PC-9 (cell line): ENCODE results near the gene TRAPPC11.

ENCODE experiments used
- EZH2 ChIP-seq: fragments of 200-600 bp; sonication (generic); IDR thresholded peaks from 2 replicates; pipeline ENCODE4 v1.8.0; 2017; ENCODE audit warnings: antibody characterized with exemption, low read depth
- TF ChIP-seq, protein P1 (sequence below): fragments of 200-600 bp; sonication (generic); conservative IDR thresholded peaks from 2 replicates; pipeline ENCODE4 v1.6.1; 2017; ENCODE audit warnings: mixed run types, antibody characterized with exemption, mild to moderate bottlenecking, moderate library complexity

GRCh38 chr4:183688216-183688615 lies 29.1 kb downstream of the TRAPPC11 start:
- TF ChIP-seq, protein P1, sequence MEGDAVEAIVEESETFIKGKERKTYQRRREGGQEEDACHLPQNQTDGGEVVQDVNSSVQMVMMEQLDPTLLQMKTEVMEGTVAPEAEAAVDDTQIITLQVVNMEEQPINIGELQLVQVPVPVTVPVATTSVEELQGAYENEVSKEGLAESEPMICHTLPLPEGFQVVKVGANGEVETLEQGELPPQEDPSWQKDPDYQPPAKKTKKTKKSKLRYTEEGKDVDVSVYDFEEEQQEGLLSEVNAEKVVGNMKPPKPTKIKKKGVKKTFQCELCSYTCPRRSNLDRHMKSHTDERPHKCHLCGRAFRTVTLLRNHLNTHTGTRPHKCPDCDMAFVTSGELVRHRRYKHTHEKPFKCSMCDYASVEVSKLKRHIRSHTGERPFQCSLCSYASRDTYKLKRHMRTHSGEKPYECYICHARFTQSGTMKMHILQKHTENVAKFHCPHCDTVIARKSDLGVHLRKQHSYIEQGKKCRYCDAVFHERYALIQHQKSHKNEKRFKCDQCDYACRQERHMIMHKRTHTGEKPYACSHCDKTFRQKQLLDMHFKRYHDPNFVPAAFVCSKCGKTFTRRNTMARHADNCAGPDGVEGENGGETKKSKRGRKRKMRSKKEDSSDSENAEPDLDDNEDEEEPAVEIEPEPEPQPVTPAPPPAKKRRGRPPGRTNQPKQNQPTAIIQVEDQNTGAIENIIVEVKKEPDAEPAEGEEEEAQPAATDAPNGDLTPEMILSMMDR, result no peak
- TF ChIP-seq EZH2, result no peak
